ENCODE measurements around the gene OR6C6.
"Not testable (repeated sequence)": the region's sequence is repeated elsewhere in the genome, so short reads cannot be mapped to it uniquely, and the experiment has no call there.

OR6C6 gene

DNA sequence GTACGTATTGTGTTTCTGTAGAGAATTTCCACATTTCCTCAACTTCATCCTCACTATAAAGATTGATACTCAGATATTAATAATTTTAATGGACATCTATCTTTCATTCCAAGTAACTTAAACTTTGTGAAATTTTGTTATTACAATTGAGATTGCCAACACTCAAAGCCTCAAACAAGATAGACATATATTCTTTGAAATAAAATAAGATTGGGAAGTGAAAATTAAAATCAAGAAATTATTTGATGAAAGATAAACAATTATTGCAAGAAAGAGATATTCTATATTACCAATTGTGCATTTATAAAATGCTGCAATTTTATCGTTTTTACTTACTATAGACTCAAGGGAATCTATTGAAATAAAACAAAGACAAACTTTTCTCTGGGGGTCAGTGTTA, at the start of gene OR6C6:
Gene OR6C6, minus strand, starts transcription at position 101 of the 400 bp plus-strand sequence. CDS start 1,337 bp downstream, outside the sequence.
- no peak for DNase-seq (ENCODE audit: low spot score)

- DNase-seq (ENCODE audit: low spot score): no peak
These were observed 39.6 kb upstream of the OR6C6 start for GRCh38 chr12:55336002-55336401.

GRCh38 chr12:55330446-55330845, 34.1 kb upstream of the OR6C6 start, which contains the start of gene OR6C3:
Gene OR6C3 (plus strand): TSS chr12:55330746. CDS start chr12:55331701, 955 bp downstream.
- no peak for DNase-seq (ENCODE audit: low spot score)

DNA sequence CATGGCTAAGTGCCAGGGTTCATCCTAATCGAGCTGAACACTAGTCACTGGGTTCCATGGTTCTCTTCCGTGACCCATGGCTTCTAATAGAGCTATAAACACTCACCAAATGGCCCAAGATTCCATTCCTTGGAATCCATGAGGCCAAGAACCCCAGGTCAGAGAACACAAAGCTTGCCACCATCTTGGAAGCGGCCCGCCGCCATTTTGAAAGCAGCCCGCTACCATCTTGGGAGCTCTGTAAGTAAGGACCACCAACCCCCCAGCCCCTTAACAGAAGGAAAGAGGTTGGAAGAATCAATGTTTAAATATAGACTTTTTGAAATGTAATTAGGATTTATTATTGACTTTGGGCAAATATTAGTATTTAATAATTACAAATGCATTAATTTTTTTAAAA, 29.4 kb upstream of the OR6C6 start:
- not testable (repeated sequence) for DNase-seq (ENCODE audit: low spot score)

DNA sequence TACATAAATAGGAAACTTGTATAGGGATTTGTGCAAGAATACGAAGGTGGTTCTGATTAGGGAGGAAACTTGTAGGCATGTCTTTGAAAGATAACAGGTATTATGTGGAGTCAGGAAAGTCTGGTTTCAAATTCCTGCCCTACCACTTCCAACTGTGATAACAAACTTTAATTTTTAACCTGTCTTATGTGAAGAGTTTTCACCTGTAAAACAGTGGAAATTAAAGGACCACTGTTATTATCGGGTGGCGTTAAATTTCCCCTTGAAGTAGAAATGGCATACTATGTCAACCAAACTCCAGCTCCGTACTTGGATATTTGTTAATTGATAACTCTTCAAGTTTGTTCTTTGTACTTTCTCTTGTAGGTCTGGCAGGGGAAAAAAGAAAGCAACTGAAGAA, 23.8 kb upstream of the OR6C6 start:
- no peak for DNase-seq (ENCODE audit: low spot score)

GRCh38 chr12:55314043-55314442, 17.7 kb upstream of the OR6C6 start, which contains the start of gene OR6C1:
Gene OR6C1 (plus strand): TSS chr12:55314343. CDS start chr12:55320600, 6,257 bp downstream.
- DNase-seq (ENCODE audit: low spot score): no peak

GRCh38 chr12:55289999-55290398, 6.4 kb downstream of the OR6C6 start:
- DNase-seq (ENCODE audit: low spot score): no peak

DNA sequence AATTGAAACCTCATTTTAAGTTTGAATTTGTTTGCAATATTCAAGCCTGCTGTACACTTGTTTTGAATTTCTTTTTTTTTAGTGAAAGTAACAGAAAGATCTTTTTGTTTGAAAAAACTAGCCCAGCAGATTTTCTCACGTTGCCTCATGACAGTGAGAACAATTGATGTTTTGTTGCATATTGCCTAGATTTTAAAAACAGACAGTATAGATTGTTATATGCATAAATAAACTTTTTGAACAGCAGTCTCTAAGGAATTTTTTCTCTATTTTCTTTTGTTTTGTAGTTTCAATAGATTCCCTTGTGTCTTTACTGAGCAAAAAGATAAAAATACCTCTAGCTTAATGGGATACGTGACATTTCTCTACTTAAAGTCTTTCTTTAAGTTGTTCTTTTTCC, 15.4 kb downstream of the OR6C6 start:
- no peak for DNase-seq (ENCODE audit: low spot score)

DNA sequence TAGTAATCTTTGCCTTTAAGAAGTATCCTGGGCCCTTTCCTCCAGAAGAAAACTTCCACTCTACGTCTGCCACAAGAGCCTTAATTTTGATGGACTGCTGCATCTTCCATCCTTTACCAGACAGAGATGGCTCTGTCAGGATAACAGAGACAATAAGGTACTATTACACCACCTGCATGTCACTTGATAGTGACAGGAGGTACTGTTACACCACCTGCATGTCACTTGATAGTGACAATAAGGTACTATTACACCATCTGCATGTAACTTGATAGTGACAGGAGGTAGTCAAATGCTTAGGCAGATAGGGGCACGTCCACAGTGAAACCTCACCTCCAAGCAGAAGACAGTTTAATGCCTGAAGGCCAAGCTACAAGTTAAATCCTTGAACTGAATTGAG, 38.1 kb downstream of the OR6C6 start:
- no peak for DNase-seq (ENCODE audit: low spot score)

DNA sequence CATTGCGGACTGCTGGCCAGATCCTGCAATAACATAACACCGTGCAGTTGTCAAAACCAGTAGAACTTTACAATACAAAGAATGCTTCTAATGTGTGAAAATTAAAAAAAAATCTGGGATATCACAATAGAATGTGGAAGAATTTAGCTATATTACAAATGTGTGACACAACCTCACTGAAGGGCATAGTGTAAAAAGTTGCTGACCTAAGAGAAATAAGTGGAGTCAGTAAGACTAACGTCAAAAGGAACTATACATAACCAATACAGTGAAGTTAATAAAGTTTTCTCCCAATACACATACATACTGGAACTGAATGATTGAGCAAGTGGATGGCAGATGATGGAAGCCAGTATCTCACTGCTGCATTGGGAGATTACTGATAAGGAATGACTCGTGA, 39.5 kb downstream of the OR6C6 start:
- DNase-seq (ENCODE audit: low spot score): no peak

DNA sequence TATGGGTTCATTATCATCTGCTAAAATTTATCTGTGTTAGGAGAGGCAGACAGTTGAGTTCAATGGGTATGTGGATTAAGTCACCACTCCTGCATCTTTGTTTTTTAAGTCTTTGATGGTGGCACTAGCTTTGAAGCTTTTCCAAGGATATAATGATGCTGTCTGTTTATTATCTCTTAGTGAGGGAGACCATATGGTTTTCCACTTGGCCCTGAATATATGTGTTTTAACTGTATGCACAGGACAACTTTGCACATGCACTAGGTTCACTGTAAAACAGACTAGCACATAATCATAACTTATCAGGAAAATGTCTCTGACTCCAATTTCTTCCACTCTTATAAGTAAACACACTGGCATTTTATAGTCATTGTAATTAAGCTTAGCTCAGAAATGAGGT, 43.1 kb downstream of the OR6C6 start:
- no peak for DNase-seq (ENCODE audit: low spot score)

- no peak for DNase-seq (ENCODE audit: low spot score)
These were observed 45.4 kb downstream of the OR6C6 start for GRCh38 chr12:55250944-55251343.

GRCh38 chr12:55246159-55246558, 50.2 kb downstream of the OR6C6 start:
- no peak for DNase-seq (ENCODE audit: low spot score)

- no peak for DNase-seq (ENCODE audit: low spot score)
These were observed 52.1 kb downstream of the OR6C6 start, which contains the start of gene OR6C74 for GRCh38 chr12:55244309-55244708. Gene OR6C74 (plus strand): TSS chr12:55244609. CDS start chr12:55247288, 2,679 bp downstream.

Measured in AG08396 (cell line).